HG03135 (cell line): ENCODE measurements around the gene KCNK6.
"Not testable (repeated sequence)": the region's sequence is repeated elsewhere in the genome, so short reads cannot be mapped to it uniquely, and the experiment has no call there.

Experiments
- ATAC-seq: cut with Tn5 transposase; IDR thresholded peaks from one replicate; pipeline ENCODE4 v1.9.1; 2021; ENCODE audit warnings: mild to moderate bottlenecking, moderate library complexity; ENCODE audit not compliant: unreplicated experiment

Gene KCNK6

GRCh38 chr19:38360839-38361631 is 41.4 kb downstream of the KCNK6 start:
- no peak for ATAC-seq

GRCh38 chr19:38361633-38362075 is 42.0 kb downstream of the KCNK6 start:
- ATAC-seq, result no peak

GRCh38 chr19:38362076-38362945 is 42.7 kb downstream of the KCNK6 start:
- ATAC-seq, result no peak

GRCh38 chr19:38362946-38363688 is 43.5 kb downstream of the KCNK6 start:
- not testable (repeated sequence) for ATAC-seq

- no peak for ATAC-seq
These were observed 47.4 kb downstream of the KCNK6 start for GRCh38 chr19:38367041-38367440.

- no peak for ATAC-seq
These were observed 49.9 kb downstream of the KCNK6 start for GRCh38 chr19:38369584-38369983.

- no peak for ATAC-seq
These were observed 50.7 kb downstream of the KCNK6 start for GRCh38 chr19:38370299-38370698.

GRCh38 chr19:38371081-38371480 is 51.4 kb downstream of the KCNK6 start:
- no peak for ATAC-seq

GRCh38 chr19:38373907-38374331 is 54.3 kb downstream of the KCNK6 start:
- no peak for ATAC-seq

GRCh38 chr19:38374332-38375097 is 54.9 kb downstream of the KCNK6 start, which contains the start of gene PSMD8:
Gene PSMD8, plus strand, starts transcription at chr19:38374571. Its CDS starts 31 bp downstream, at chr19:38374602.
- peak; percentile 95 for ATAC-seq

GRCh38 chr19:38375098-38375493 is 55.5 kb downstream of the KCNK6 start:
- ATAC-seq, result no peak

- no peak for ATAC-seq
These were observed 56.1 kb downstream of the KCNK6 start for GRCh38 chr19:38375748-38376147.

GRCh38 chr19:38376576-38376975 is 56.9 kb downstream of the KCNK6 start:
- no peak for ATAC-seq

- no peak for ATAC-seq
These were observed 57.4 kb downstream of the KCNK6 start for GRCh38 chr19:38377052-38377451.

- ATAC-seq, result no peak
These were observed 59.2 kb downstream of the KCNK6 start for GRCh38 chr19:38378866-38379265.

- no peak for ATAC-seq
These were observed 61.5 kb downstream of the KCNK6 start for GRCh38 chr19:38381138-38381537.
